ENCODE measurements around the gene CMC2. TPM values are rescaled to one million over a fixed set of nuclear protein-coding genes. Genes with fewer than 3 reads are reported as not detected.

CMC2 gene
- total and polyA plus RNA-seq, 2 of the 13 experiments (the other 11 are each of a cell fraction or from before 2014, with no cell fraction given) = 116 to 129 TPM

GRCh38 chr16:80991792-80992430, 14.8 kb downstream of the CMC2 start (continued):
- TF ChIP-seq STAT6 (CRISPR knock-in tag; IDR thresholded peaks at IDR 0.05; ENCODE audit: borderline replicate concordance) = no peak
- peak; percentile 86 for TF ChIP-seq FOXJ3 (CRISPR knock-in tag; IDR thresholded peaks at IDR 0.05; ENCODE audit: borderline replicate concordance)
- 0 out of 2 replicates have a peak, but pooled peaks have one; percentile 23 for TF ChIP-seq ZNF264 (CRISPR knock-in tag; IDR thresholded peaks at IDR 0.05)
- no peak for TF ChIP-seq DMAP1 (CRISPR knock-in tag; IDR thresholded peaks at IDR 0.05)
- peak; percentile 91 for TF ChIP-seq GATAD2A (CRISPR knock-in tag; IDR thresholded peaks at IDR 0.05)
- no peak for TF ChIP-seq TEF (CRISPR knock-in tag; IDR thresholded peaks at IDR 0.05)
- no peak for TF ChIP-seq PLSCR1 (CRISPR knock-in tag; IDR thresholded peaks at IDR 0.05; ENCODE audit: borderline replicate concordance)
- TF ChIP-seq SIX4 (CRISPR knock-in tag; IDR thresholded peaks at IDR 0.05) = no peak
- TF ChIP-seq ZNF253 (CRISPR knock-in tag; IDR thresholded peaks at IDR 0.05; ENCODE audit: borderline replicate concordance) = no peak
- TF ChIP-seq MLX (CRISPR knock-in tag; IDR thresholded peaks at IDR 0.05) = 0 out of 2 replicates have a peak, but pooled peaks have one; percentile 15
- peak; percentile 57; the same call in 1 of the 2 replicates for TF ChIP-seq ZBTB43 (CRISPR knock-in tag; conservative IDR thresholded peaks at IDR 0.05)
- no peak for TF ChIP-seq ZNF773 (CRISPR knock-in tag; IDR thresholded peaks at IDR 0.05; ENCODE audit: borderline replicate concordance)
- peak; percentile 71 for TF ChIP-seq ISL2 (CRISPR knock-in tag; IDR thresholded peaks at IDR 0.05)
- TF ChIP-seq NR2F6 (IDR thresholded peaks at IDR 0.05) = peak; percentile 42; the same call in 1 of the 2 replicates
- peak; percentile 16; the same call in 1 of the 2 replicates for TF ChIP-seq NR2F6 (CRISPR knock-in tag; IDR thresholded peaks at IDR 0.05)
- TF ChIP-seq PRPF4 (IDR thresholded peaks at IDR 0.05; ENCODE audit: low read depth, low read length, poor library complexity, severe bottlenecking) = no peak
- peak; percentile 92 for TF ChIP-seq SATB2 (CRISPR knock-in tag; IDR thresholded peaks at IDR 0.05)
- TF ChIP-seq ZFP1 (CRISPR knock-in tag; IDR thresholded peaks at IDR 0.05) = 0 out of 2 replicates have a peak, but pooled peaks have one; percentile 50
- TF ChIP-seq ZNF543 (CRISPR knock-in tag; IDR thresholded peaks at IDR 0.05) = no peak
- no peak for TF ChIP-seq ZNF17 (CRISPR knock-in tag; IDR thresholded peaks at IDR 0.05)
- TF ChIP-seq U2AF1 (optimal IDR thresholded peaks at IDR 0.05; ENCODE audit: low read depth, low read length) = no peak
- no peak for TF ChIP-seq ZNF589 (CRISPR knock-in tag; conservative IDR thresholded peaks at IDR 0.05)
- TF ChIP-seq ESRRA (CRISPR knock-in tag; IDR thresholded peaks at IDR 0.05; ENCODE audit: low read depth) = no peak
- TF ChIP-seq RARA (CRISPR knock-in tag; IDR thresholded peaks at IDR 0.05) = peak; percentile 55
- TF ChIP-seq HNF4A (CRISPR knock-in tag; IDR thresholded peaks at IDR 0.05) = peak; percentile 78
- TF ChIP-seq MEIS2 (CRISPR knock-in tag; IDR thresholded peaks at IDR 0.05) = no peak
- TF ChIP-seq PAX8 (CRISPR knock-in tag; IDR thresholded peaks at IDR 0.05; ENCODE audit: borderline replicate concordance) = no peak
